Non-pigmented ciliary epithelial cell (primary cell): ENCODE measurements around the gene NRM.
"Not testable (repeated sequence)": the region's sequence is repeated elsewhere in the genome, so short reads cannot be mapped to it uniquely, and the experiment has no call there.

Experiments used
- DNase-seq: peaks from one replicate; pipeline ENCODE4 v3.0.0-alpha.2; 2010; ENCODE audit warnings: low read depth

The NRM gene

DNA sequence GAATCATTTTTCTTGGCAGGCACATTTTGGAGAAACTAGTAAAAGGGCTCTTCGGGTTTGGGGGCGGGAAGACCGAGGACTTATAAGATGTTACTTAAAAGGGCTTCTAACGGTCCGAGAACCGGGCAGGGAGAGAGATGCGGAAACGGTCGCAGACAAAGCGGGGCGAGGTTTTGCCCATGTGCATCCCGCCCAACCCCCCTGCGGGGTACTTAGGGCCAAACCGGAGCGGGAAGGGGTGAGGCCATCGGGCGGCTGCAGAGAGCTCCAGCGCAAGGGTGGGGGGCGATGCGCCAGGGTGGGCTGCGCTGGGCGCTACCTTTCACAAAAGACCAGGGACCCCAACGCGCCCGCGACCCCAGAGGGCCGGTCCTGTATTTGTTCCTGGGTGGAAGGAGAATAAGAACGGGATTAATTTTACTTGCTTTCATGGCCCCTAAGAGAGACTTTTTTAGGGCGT is 30.0 kb upstream of the NRM start:
- no peak for DNase-seq

DNA sequence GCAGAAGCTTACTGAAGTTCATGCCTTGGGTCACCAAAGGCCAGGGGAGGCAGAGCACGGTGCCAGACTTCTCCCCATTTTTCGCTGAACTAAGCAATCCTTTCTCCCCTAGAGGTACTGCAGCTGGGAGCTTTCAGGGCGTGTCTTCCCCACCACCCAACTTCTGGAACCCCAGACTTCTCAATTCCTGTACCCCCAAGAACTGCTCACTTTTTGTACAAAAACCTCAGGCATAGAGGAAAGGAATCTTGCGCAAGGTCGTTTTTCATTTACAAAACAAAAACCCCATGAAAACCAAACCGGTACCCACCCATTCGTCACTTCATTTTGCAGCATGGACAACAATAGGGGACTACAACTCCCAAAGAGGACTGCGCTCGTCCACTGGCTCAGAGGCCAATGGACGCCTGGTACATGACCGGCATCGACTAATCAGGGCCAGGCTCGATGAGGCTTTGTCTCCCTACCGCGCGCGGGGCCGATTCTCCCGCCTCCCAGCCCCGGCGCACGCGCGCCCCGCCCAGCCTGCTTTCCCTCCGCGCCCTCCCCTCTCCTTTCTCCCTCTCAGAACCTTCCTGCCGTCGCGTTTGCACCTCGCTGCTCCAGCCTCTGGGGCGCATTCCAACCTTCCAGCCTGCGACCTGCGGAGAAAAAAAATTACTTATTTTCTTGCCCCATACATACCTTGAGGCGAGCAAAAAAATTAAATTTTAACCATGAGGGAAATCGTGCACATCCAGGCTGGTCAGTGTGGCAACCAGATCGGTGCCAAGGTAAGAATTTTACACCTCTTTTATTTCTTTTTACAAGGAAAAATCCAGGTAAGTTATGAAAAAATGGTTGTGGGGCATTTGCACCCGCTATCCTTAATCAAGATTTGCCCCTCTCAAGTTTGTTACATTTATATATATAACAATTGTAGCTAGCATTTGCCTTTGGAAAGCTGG is 29.3 kb upstream of the NRM start, which contains the start of gene TUBB:
TUBB (plus strand) TSS at position 562 of the 947 bp plus-strand sequence; CDS start at position 717, 155 bp downstream.
- DNase-seq = peak; percentile 95

DNA sequence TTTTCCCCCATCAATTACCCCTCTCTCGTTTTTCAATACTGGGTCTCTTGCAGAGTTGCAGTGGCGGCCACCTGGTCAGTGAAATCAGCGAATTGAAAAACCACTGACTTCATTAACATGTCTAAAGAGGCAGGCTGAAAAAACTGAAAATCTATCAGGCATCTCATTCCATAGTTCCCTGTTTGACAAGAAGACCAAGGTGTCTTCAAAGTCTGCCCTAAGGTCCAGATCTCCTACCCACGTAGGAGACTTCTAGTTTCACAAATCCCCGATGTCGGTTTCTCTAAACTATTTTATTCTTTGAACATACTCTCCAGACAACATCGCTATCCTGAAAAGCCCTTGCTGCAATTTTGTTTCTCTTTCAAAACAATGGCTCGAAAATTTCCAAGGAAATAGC is 28.6 kb upstream of the NRM start:
- DNase-seq = no peak

- DNase-seq = not testable (repeated sequence)
Measured at GRCh38 chr6:30717845-30718720, 27.3 kb upstream of the NRM start.

DNA sequence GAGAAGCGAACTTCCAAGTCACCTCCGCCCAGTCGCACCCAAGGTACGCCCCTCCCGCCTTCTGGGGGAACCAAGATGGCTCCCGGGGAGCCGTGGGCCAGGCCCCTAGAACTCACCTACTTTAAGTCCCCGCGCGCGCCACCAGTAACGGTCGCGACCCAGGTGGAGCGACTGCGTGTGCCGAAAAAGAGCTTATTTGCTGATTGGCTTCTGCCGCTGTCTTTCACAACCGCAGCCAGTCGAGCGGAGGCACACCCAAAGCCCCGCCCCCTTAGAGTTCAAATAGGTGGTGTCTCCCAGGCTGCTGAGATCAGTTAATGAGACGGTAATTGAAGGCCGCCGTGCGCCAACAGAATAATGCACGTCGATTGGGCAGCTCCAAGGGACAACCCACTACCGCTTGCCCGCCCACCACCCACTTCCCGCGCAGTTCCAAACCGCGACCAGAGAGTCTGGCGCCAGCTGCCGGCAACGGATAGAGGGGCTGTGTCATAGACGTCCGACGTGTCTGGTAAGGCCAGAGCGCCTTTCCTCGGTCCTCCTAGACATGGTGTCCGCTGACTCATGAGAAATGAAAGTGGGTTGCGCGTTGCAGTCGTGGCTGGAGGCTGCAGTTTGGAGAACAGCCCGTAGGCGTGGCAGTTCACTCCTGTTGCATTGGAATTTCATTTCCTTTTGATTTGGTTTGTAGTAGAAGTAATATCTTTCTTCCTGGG is 26.5 kb upstream of the NRM start, which contains the start of gene MDC1:
MDC1 (minus strand) TSS at position 153 of the 716 bp plus-strand sequence. CDS start 2,106 bp downstream, outside the sequence.
- DNase-seq = peak; percentile 99

DNA sequence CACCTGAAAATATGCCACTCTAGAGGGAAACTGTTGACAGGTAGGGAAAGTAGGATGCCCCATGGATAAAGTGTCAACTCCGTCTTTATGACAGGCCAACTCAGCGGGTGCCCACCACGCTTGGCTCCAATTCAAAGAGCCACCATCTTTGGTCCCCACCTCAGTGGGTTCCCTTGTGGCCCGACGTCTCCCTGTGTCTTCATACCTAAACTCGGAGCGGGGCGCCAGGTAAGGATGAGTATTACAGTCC is 26.0 kb upstream of the NRM start:
- no peak for DNase-seq

DNA sequence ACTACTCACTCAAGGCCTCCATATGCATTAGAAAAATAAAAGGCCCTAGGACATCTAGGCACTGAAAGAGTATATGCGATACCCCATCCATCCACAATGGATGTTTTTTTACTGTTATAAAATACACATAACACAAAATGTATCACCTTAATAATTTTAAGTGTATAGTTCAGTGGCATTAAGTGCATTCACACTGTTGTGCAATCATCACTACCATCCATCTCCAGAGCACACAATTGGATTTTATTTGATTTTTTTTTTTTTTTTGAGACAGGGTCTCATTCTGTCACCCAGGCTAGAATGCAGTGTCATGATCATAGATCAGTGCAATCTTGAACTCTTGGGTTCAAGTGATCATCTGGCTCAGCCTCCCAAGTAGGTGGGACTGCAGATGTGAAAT is 23.5 kb upstream of the NRM start:
- no peak for DNase-seq

DNA sequence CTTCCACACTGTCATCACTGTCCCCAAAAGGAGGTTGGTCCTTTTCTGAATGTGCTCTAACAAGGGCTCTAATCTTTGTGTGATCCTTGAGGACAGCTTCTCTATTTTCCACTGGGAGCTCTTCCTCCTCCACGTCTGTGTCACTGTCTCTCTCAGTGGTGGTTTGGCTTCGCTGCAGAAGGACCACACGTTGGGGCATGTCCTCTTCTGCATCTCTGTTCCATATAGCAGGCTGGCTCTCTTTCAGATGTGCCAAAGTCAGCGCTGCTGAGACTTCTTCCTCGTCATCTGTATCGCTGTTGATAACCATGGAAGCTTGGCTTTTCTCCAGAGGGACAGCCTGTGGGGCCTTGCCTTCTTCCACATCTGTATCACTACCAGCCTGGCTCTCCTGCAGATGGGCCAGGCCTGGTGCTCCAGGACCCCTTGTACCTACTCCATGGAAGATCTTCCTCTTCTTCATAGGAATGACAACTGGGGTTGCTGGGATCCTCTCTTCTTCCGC is 21.7 kb upstream of the NRM start:
- no peak for DNase-seq

DNA sequence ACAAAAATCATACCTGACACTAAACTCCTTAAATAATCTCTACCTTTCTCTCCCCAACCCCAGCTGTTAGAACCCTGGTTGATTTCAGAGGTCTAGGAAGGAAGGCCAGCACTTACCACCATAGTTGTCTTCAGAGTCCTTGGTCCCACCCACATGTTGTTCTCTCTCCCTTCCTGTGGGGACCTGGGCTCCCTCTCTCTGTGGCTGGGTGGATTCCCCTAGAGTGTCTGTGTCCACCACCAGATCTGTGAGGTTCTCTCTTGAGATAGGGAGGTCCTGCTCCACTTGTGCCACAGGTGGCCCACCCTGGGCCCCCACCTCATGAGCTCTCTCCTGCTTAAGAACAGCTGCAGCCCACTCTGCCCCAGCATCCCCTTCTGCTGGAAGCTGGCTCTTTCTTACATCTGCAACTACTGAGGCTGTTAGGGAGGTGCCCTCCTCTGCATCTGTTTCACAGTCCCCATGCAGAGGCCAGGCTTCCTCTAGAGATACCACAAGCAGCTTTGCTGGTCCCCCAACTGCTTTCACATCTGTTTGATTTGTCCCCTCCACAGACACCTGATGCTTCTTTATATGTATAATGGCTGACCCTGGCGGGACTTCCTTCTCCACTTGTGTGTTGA is 21.1 kb upstream of the NRM start:
- no peak for DNase-seq

GRCh38 chr6:30709101-30709868 is 18.5 kb upstream of the NRM start:
- no peak for DNase-seq

DNA sequence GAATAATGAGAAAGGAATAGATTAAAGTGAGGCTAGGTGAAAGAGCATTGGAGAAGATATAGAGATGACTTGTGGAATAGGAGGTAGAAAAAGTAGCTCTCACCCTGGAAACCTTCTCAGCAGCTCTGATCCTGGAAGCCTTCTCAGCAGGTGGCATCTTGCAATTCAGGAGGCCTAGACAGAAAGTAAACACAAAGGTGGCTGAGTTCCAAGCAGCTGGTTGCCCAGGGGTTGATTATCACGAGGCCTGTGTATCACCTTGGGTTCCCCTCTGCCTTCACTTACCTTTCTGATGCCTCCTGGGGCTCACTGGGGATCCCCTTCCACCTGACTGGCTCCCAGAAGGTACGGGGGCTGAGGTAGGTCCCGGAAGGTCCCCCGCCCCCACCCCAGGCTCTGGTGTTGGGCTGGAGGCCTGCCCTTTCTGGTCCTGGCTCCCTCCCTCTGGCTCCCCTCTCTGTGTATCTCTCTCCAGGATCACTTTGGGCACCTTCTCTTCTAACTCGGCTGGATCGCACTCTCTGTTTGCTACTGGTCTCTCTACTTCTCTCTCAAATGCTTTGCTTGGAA is 16.6 kb upstream of the NRM start:
- no peak for DNase-seq

DNA sequence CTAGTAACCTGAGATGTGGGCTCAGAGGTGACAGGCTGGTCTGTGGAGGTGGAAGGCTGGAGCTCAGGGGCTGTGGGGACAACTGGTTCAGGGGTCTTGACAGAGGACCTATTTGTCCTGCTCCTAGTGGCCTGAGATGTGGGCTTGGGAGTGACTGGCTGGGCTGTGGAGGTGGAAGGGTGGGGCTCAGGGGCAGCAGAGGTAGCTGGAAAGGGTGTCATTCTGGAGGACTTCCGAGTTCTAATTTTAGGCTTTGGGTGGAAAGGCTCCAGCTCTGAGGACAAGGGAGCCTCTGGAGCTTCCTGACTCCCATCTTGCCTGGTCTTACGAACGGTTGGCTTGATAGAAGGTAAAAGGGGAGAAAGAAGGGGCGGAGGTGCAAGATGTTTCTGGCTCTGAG is 14.8 kb upstream of the NRM start:
- DNase-seq = no peak

GRCh38 chr6:30703821-30704220 is 13.0 kb upstream of the NRM start:
- DNase-seq = no peak

GRCh38 chr6:30703011-30703410 is 12.2 kb upstream of the NRM start:
- no peak for DNase-seq

- DNase-seq = no peak
Measured at GRCh38 chr6:30700340-30700739, 9.6 kb upstream of the NRM start.

- no peak for DNase-seq
Measured at GRCh38 chr6:30696432-30696831, 5.6 kb upstream of the NRM start.

- no peak for DNase-seq
Measured at GRCh38 chr6:30691208-30691847, 544 bp upstream of the NRM start.

- no peak for DNase-seq
Measured at GRCh38 chr6:30689985-30690384, 799 bp downstream of the NRM start.

DNA sequence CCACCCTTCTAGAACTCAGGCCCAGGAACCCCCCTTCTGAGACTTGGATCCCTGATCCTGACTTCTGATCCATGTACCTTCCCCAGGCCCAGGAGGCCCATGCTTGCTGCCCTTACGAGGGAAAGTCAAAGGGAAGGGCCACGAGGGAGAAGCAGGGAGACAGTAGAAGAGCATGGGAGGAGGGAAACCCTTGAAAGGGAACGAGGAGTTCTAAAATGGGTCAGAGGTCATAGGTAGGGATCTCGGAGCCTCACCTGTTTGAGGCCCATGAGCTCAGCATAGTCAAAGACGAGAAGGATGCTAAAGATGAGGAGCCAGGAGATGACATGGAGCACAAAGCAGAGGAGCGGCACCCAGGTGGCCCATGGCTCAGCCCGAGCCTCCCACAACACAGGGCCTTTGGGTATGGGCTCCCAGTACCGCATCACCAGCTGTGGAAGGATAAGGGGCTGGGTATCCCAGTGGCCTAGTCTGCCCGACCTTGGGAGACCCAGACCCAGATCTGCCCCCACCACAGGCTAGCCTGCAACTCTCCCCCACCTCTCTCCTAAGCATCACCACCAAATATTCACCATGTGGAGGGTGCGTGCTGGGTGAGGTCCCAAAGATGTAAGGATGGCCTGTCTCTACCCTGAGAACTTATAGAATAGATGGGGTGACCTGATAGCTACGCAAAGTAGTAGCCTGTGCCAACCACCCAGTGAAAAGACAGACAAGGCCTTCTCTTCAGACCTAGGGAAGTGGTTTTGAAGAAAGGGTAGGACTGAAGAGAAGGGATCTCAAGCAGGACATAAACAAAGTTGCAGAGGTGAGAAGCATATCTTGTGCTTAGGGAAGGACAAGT is 1.5 kb downstream of the NRM start:
- no peak for DNase-seq
